ENCODE data around the gene LIAS.

Gene LIAS

GRCh38 chr4:39446483-39446841, 12.4 kb upstream of the LIAS start:
- ChIA-PET POLR2A (interaction anchor here (0.6 kb wide), 1 partner anchor 13 kb away, joined by 3 read pairs; the partner anchor contains the start of gene LIAS), CTCF (interaction anchor here (0.7 kb wide), 2 partner anchors 16 to 35 kb away, joined by 3 read pairs; no protein-coding TSS in a partner anchor)
- H3K4me1 ChIP-seq (ENCODE audit: control extremely low read depth in 1 of 4, control insufficient read depth in 4 of 4, insufficient read depth in 4 of 4, low read length in 3 of 4): peaks cover 0 to 13% (median 6%) of the 10 kb centered on the region in 4 experiments
- peak overlapping the region in 2 of 7 experiments; percentile 67 to 78 for H3K4me3 ChIP-seq (ENCODE audit: control insufficient read depth in 1 of 7, extremely low read depth in 1 of 7, insufficient read depth in 4 of 7, low read depth in 2 of 7, low read length in 6 of 7)
- H3K9me3 ChIP-seq (ENCODE audit: control extremely low read depth in 1 of 5, control insufficient read depth in 4 of 5, insufficient read depth in 2 of 5, low read depth in 1 of 5, low read length in 4 of 5): no peaks in the 10 kb centered on the region
- H3K27me3 ChIP-seq (replicated peaks in 2 of 5; ENCODE audit: control insufficient read depth in 4 of 5, insufficient read depth in 5 of 5, low read length in 4 of 5): peaks cover 0 to 2% (median 0%) of the 10 kb centered on the region in 5 experiments
- H3K27ac ChIP-seq (ENCODE audit: insufficient read depth in 1 of 2, low read depth in 1 of 2, low read length in 2 of 2, poor library complexity in 1 of 2, severe bottlenecking in 2 of 2): no peak overlapping the region
- WGBS (ENCODE audit: insufficient coverage): 91% methylated on average over 20 of the region's 20 CpGs
- H3K36me3 ChIP-seq (ENCODE audit: control insufficient read depth in 4 of 4, insufficient read depth in 4 of 4, low read length in 3 of 4): peaks cover 3 to 17% (median 10%) of the 10 kb centered on the region in 4 experiments
- no peak for DNase-seq

- Histone ChIP-seq H3K9me3 (ENCODE audit: control extremely low read depth in 1 of 5, control insufficient read depth in 4 of 5, insufficient read depth in 2 of 5, low read depth in 1 of 5, low read length in 4 of 5) (no peaks in the 10 kb centered on the region), H3K4me3 (ENCODE audit: control insufficient read depth in 1 of 7, extremely low read depth in 1 of 7, insufficient read depth in 4 of 7, low read depth in 2 of 7, low read length in 6 of 7) (peak overlapping the region in 5 of 7 experiments; percentile 25 to 78 (median 67)), H3K27ac (ENCODE audit: insufficient read depth in 1 of 2, low read depth in 1 of 2, low read length in 2 of 2, poor library complexity in 1 of 2, severe bottlenecking in 2 of 2) (no peak overlapping the region), H3K4me1 (ENCODE audit: control extremely low read depth in 1 of 4, control insufficient read depth in 4 of 4, insufficient read depth in 4 of 4, low read length in 3 of 4) (peaks cover 0 to 13% (median 6%) of the 10 kb centered on the region in 4 experiments), H3K36me3 (ENCODE audit: control insufficient read depth in 4 of 4, insufficient read depth in 4 of 4, low read length in 3 of 4) (peaks cover 5 to 22% (median 14%) of the 10 kb centered on the region in 4 experiments), H3K27me3 (replicated peaks in 2 of 5; ENCODE audit: control insufficient read depth in 4 of 5, insufficient read depth in 5 of 5, low read length in 4 of 5) (peaks cover 0 to 2% (median 0%) of the 10 kb centered on the region in 5 experiments)
- 9% methylated on average over 59 of the region's 61 CpGs for WGBS (ENCODE audit: insufficient coverage)
- DNase-seq: peak; percentile 69 to 93 (median 90)
- CTCF ChIA-PET: interaction anchor here (0.7 kb wide), 1 partner anchor 17 kb away, joined by 3 read pairs; no protein-coding TSS in a partner anchor
- POLR2A ChIA-PET: interaction anchor here (0.5 to 0.6 kb wide), 2 partner anchors 12 to 403 kb away, joined by 3 read pairs; partner anchors contain the start of gene LIAS
These were observed 11.8 kb upstream of the LIAS start for GRCh38 chr4:39446842-39447573.

GRCh38 chr4:39450618-39451017, 8.2 kb upstream of the LIAS start:
- Histone ChIP-seq H3K4me3 (ENCODE audit: control insufficient read depth in 1 of 7, extremely low read depth in 1 of 7, insufficient read depth in 4 of 7, low read depth in 2 of 7, low read length in 6 of 7) (no peak overlapping the region), H3K27me3 (replicated peaks in 2 of 5; ENCODE audit: control insufficient read depth in 4 of 5, insufficient read depth in 5 of 5, low read length in 4 of 5) (peaks cover 0 to 2% (median 0%) of the 10 kb centered on the region in 5 experiments), H3K36me3 (ENCODE audit: control insufficient read depth in 4 of 4, insufficient read depth in 4 of 4, low read length in 3 of 4) (peaks cover 17 to 57% (median 38%) of the 10 kb centered on the region in 4 experiments), H3K27ac (ENCODE audit: insufficient read depth in 1 of 2, low read depth in 1 of 2, low read length in 2 of 2, poor library complexity in 1 of 2, severe bottlenecking in 2 of 2) (no peak overlapping the region), H3K9me3 (ENCODE audit: control extremely low read depth in 1 of 5, control insufficient read depth in 4 of 5, insufficient read depth in 2 of 5, low read depth in 1 of 5, low read length in 4 of 5) (no peaks in the 10 kb centered on the region), H3K4me1 (ENCODE audit: control extremely low read depth in 1 of 4, control insufficient read depth in 4 of 4, insufficient read depth in 4 of 4, low read length in 3 of 4) (peaks cover 0 to 13% (median 7%) of the 10 kb centered on the region in 4 experiments)
- ChIA-PET CTCF (interaction anchor here (0.9 to 1.1 kb wide), 2 partner anchors 10 to 19 kb away, joined by 3 to 5 read pairs; no protein-coding TSS in a partner anchor), POLR2A (no interaction called here)
- no peak for DNase-seq
- WGBS (ENCODE audit: insufficient coverage): 100% methylated on average over 2 of the region's 2 CpGs

GRCh38 chr4:39451423-39452023, 7.3 kb upstream of the LIAS start:
- Histone ChIP-seq H3K36me3 (ENCODE audit: control insufficient read depth in 4 of 4, insufficient read depth in 4 of 4, low read length in 3 of 4) (peaks cover 19 to 66% (median 43%) of the 10 kb centered on the region in 4 experiments), H3K4me1 (ENCODE audit: control extremely low read depth in 1 of 4, control insufficient read depth in 4 of 4, insufficient read depth in 4 of 4, low read length in 3 of 4) (peaks cover 0 to 13% (median 8%) of the 10 kb centered on the region in 4 experiments)
- CTCF ChIA-PET: interaction anchor here (0.6 to 1.1 kb wide), 3 partner anchors 11 to 516 kb away, joined by 3 to 5 read pairs (median 4); no protein-coding TSS in a partner anchor

GRCh38 chr4:39452153-39452859, 6.5 kb upstream of the LIAS start:
- Histone ChIP-seq H3K27me3 (replicated peaks in 2 of 5; ENCODE audit: control insufficient read depth in 4 of 5, insufficient read depth in 5 of 5, low read length in 4 of 5) (no peaks in the 10 kb centered on the region), H3K36me3 (ENCODE audit: control insufficient read depth in 4 of 4, insufficient read depth in 4 of 4, low read length in 3 of 4) (peaks cover 19 to 74% (median 51%) of the 10 kb centered on the region in 4 experiments), H3K4me1 (ENCODE audit: control extremely low read depth in 1 of 4, control insufficient read depth in 4 of 4, insufficient read depth in 4 of 4, low read length in 3 of 4) (peaks cover 3 to 14% (median 11%) of the 10 kb centered on the region in 4 experiments), H3K9me3 (ENCODE audit: control extremely low read depth in 1 of 5, control insufficient read depth in 4 of 5, insufficient read depth in 2 of 5, low read depth in 1 of 5, low read length in 4 of 5) (no peaks in the 10 kb centered on the region), H3K27ac (ENCODE audit: insufficient read depth in 1 of 2, low read depth in 1 of 2, low read length in 2 of 2, poor library complexity in 1 of 2, severe bottlenecking in 2 of 2) (no peak overlapping the region), H3K4me3 (ENCODE audit: control insufficient read depth in 1 of 7, extremely low read depth in 1 of 7, insufficient read depth in 4 of 7, low read depth in 2 of 7, low read length in 6 of 7) (no peak overlapping the region)
- no peak for DNase-seq
- POLR2A ChIA-PET: no interaction called here
- 100% methylated on average over 3 of the region's 6 CpGs for WGBS (ENCODE audit: insufficient coverage)
- CTCF ChIA-PET: interaction anchor here (0.6 kb wide), 1 partner anchor 517 kb away, joined by 4 read pairs; no protein-coding TSS in a partner anchor

More at GRCh38 chr4:39451423-39452023, 7.3 kb upstream of the LIAS start:
- H3K9me3 ChIP-seq (ENCODE audit: control extremely low read depth in 1 of 5, control insufficient read depth in 4 of 5, insufficient read depth in 2 of 5, low read depth in 1 of 5, low read length in 4 of 5): no peaks in the 10 kb centered on the region
- 88% methylated on average over 3 of the region's 6 CpGs for WGBS (ENCODE audit: insufficient coverage)
- DNase-seq: no peak
- no peak overlapping the region for H3K27ac ChIP-seq (ENCODE audit: insufficient read depth in 1 of 2, low read depth in 1 of 2, low read length in 2 of 2, poor library complexity in 1 of 2, severe bottlenecking in 2 of 2)
- POLR2A ChIA-PET: no interaction called here
- H3K4me3 ChIP-seq (ENCODE audit: control insufficient read depth in 1 of 7, extremely low read depth in 1 of 7, insufficient read depth in 4 of 7, low read depth in 2 of 7, low read length in 6 of 7): no peak overlapping the region
- H3K27me3 ChIP-seq (replicated peaks in 2 of 5; ENCODE audit: control insufficient read depth in 4 of 5, insufficient read depth in 5 of 5, low read length in 4 of 5): no peaks in the 10 kb centered on the region

- CTCF ChIA-PET: no interaction called here
- H3K9me3 ChIP-seq (ENCODE audit: control extremely low read depth in 1 of 5, control insufficient read depth in 4 of 5, insufficient read depth in 2 of 5, low read depth in 1 of 5, low read length in 4 of 5): no peaks in the 10 kb centered on the region
- no peaks in the 10 kb centered on the region for H3K27me3 ChIP-seq (replicated peaks in 2 of 5; ENCODE audit: control insufficient read depth in 4 of 5, insufficient read depth in 5 of 5, low read length in 4 of 5)
- POLR2A ChIA-PET: interaction anchor here (0.6 kb wide), 1 partner anchor 1307 kb away, joined by 5 read pairs; no protein-coding TSS in a partner anchor
- DNase-seq: no peak
- no peak overlapping the region for H3K27ac ChIP-seq (ENCODE audit: insufficient read depth in 1 of 2, low read depth in 1 of 2, low read length in 2 of 2, poor library complexity in 1 of 2, severe bottlenecking in 2 of 2)
- H3K36me3 ChIP-seq (ENCODE audit: control insufficient read depth in 4 of 4, insufficient read depth in 4 of 4, low read length in 3 of 4): peaks cover 19 to 81% (median 55%) of the 10 kb centered on the region in 4 experiments
- no peak overlapping the region for H3K4me3 ChIP-seq (ENCODE audit: control insufficient read depth in 1 of 7, extremely low read depth in 1 of 7, insufficient read depth in 4 of 7, low read depth in 2 of 7, low read length in 6 of 7)
- WGBS (ENCODE audit: insufficient coverage): 90% methylated on average over 2 of the region's 11 CpGs
- H3K4me1 ChIP-seq (ENCODE audit: control extremely low read depth in 1 of 4, control insufficient read depth in 4 of 4, insufficient read depth in 4 of 4, low read length in 3 of 4): peaks cover 10 to 20% (median 14%) of the 10 kb centered on the region in 4 experiments
These were observed 5.8 kb upstream of the LIAS start for GRCh38 chr4:39452860-39453587.

Measured in common myeloid progenitor, CD34-positive (primary cell).